Right lung (tissue), 5 donors: ENCODE data around the gene STAT5B. TPM values are rescaled to one million over a fixed set of nuclear protein-coding genes. Genes with fewer than 3 reads are reported as not detected.

ENCODE experiments used
- DNase-seq, 2 donors: peaks; one replicate each; pipeline ENCODE4 v3.0.0-alpha.2; 2013
- polyA plus RNA-seq, 5 donors: library from polyadenylated mRNA; unstranded; fragments of 120-200 nt; gene quantifications; one replicate each; pipeline versions ENCODE4 v1.2.1 to v1.2.3, GENCODE V29; 2013; ENCODE audit warnings: inconsistent platforms in 1 of 5, low replicate concordance in 1 of 5; ENCODE audit not compliant: insufficient read length in 5 of 5, insufficient read depth in 1 of 5

STAT5B gene
- polyA plus RNA-seq, 5 donors, result 49.8 to 60.2 (median 50.4) TPM

- DNase-seq, result no peak
Observed at GRCh38 chr17:42180922-42181850, 95.0 kb downstream of the STAT5B start, which contains the start of gene KCNH4. Gene KCNH4 (minus strand): TSS chr17:42181142. CDS start chr17:42180945, 197 bp downstream.

DNA sequence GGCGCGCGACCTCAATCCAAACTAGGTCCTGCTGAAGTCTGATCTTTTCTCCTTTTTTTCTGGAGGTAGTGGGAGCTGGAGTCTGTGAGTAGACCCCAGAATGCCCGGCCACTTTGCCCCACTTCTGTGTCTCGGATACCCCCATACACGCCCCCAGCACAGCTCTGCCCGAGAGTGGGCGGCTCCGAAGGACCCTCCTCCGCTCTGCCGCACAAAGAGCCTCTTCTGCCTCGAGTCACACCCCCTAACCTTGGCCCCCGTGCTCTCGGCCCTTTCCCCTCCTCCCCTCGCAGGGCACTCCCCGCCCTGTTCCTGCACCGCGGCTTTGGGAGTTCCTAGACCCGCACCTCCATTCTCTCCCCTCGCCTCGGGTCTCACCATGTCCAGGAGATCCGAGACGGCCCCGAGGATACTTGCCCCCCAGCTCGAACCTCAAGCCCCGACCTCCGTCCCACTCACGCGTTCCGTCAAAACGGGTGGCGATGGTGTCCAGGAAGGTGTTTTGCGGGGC is 95.7 kb downstream of the STAT5B start:
- DNase-seq, result no peak

DNA sequence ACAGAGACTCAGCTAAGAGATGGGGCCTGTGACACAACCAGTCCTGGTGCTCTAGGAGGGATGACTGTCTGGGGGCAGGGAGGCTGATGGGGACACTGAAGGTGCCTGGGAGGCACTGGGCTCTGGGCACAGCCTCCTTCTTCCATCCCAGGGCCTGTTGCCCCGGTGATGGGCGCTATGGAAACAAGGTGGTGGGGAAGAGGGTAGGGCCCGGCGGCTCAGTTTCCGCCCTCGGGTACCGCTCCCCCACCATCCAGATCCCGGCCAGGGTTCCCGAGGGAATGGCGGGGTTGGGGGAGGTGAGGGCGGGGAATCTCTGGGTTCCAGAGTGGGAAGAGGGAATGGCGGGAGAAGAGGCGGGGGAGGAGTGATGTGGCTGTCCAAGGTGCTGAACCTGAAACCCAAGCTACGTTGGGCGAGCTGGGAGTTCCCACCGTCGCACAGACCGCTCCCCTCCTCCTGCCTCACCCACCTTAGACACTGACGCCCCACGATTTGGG is 96.2 kb downstream of the STAT5B start:
- DNase-seq, result no peak

GRCh38 chr17:42179335-42179734 is 96.9 kb downstream of the STAT5B start:
- no peak for DNase-seq

- no peak for DNase-seq
Observed at GRCh38 chr17:42178817-42179216, 97.4 kb downstream of the STAT5B start.

GRCh38 chr17:42177684-42178083 is 98.5 kb downstream of the STAT5B start:
- no peak for DNase-seq

- DNase-seq, result no peak
Observed at GRCh38 chr17:42174126-42174783, 101.9 kb downstream of the STAT5B start.

DNA sequence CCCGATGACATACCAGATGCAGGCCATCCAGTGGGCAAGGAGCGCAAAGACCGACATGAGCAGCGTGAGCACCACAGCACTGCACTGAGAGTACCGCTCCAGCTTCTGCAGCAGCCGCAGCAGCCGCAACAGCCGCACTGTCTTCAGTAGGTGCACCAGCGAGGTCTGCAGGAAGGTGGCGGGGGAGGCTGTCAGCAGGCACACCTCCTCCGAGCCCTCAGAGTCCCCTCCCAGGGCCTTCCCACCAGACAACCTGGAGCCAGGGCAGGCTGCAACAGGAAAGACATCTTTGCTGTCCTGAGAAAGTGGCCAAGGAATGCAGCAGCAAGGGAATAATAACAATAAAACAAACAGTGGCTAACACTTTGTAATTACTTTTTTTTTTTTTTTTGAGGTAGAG is 104.4 kb downstream of the STAT5B start:
- DNase-seq, result no peak

DNA sequence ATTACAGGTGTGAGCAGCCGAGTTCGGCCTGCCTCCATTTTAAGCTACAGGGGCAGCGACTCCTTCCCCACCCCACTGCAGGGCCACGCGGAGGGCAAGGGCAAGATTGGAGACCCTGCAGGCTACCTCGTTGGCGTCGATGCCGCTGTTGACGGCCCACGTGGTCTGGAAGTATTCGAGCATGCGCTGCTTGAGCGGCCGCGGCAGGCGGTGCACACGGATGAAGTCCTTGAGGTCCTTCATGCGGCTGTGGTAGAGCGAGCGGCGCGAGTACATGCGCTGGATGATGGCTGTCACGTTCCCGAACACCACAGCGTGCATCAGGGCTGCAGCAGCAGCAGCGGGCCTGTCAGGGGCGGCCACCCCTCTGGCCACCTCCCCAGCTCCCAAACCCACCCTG is 106.8 kb downstream of the STAT5B start:
- DNase-seq, result no peak

DNA sequence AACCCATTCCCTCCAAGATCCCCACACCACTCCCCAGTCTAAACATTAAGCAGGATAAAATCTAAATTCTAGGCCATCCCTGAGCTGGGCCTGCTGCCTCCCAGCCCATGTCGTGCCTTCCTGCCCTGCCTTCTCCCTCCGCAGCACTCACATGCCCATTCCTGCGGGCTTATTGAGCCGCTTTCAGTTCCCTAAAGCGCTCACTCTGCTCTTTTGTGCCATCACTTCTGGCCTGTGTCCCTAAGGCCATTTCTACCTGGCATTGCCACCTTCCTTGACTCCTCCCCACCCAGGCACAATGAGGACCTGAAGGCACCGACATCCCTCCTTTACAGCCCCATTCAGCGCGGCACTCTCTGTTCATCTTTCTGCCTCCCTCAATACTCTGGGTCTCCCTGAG is 108.4 kb downstream of the STAT5B start:
- no peak for DNase-seq

DNA sequence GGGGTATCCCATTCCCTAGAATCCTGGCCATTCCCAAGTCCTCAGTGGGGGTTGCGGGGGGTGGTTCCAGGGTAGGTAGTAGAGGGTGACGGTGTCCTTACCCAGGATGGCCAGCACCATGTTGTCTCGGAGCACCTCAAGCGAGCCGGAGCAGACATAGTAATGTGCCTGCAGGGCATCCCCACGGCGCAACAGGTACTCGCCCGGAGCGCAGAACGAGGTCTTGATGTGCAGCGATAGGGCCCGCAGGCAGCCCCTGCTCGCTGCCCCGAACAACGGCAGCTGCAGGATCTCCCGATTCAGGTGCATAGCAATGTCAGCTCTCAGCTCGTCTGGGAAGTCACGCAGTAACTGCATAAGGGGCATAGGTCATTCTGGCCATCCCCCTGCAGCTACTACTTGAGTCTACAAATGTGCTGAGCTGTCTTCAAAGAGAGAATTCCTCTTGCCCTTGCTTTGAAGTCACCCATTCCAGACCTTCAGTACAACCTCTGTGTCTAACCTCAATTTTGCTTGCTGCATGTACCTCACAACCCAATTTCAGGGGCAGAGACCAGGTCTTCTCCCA is 109.9 kb downstream of the STAT5B start:
- DNase-seq, result no peak

DNA sequence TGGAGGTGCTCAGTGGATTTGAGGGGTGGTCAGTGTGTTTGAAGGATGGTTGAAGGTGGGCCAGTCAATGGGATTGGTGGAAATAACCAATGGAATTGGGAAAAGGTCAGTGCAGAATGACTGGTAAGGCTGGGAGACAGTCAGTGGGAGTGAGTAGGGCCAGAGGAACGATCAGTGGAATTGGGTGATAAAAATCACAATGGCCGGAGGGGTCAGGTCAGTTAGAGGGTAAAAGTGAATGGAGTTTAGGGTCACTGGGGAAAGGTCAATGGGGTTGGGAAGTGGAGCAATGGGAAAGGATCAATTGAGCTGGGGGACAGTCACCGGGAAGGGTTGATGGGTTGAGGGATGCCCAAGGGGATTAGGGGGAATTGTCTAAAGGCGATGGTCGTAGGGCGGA is 110.4 kb downstream of the STAT5B start:
- DNase-seq, result no peak

DNA sequence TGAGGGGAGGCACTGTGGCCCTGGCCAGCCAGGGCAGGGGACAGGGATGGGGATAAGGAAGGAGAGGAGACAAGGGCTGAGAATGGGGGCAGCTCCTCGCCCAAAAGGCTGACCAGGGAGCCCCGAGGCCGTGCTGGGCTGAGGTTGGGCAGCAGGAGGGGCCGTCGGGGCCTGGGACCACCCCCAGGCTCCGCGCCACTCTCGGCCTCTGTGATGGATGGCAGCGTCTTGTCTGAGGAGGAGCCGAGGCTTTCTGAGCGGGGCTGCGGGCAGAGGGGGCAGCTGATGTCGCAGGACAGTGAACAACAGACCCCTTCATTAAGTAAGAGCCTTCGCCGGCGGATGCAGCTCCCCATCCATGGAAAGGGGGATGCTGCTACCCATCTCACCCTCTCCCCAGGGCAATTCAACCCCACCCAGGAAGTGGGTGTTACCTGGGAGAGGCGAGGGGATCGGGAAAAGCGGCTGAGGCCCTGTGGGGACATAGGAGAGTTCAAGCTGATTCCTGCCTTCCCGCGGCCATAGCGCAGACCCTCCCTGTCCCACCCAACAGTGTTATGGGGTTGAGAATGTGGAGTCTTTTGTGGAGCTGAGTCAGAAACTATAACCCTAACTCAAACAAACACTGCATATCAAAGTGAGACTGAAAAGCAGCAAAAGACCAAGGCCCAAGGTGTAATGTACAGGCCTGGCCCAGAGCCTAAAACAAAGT is 112.3 kb downstream of the STAT5B start:
- no peak for DNase-seq

DNA sequence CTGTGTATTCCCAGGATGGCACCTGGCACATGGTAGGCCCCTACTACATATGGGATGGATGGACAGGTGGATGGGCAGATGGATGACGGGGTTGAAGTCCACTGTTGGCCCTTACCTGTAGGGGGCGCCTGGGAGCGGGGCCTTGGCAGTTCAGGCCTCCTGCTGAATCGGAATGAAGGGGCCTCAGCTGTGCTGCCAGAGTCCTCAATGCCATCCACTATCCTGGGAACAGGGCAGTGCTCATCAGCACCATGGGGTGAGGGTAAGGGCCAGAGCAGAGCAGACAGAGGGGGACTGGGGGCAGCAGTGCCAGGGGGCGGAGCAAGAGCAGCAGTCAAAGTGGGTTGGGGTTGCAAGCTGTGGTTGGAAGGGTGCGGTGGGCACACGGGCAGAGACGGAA is 113.1 kb downstream of the STAT5B start:
- DNase-seq, result no peak

DNA sequence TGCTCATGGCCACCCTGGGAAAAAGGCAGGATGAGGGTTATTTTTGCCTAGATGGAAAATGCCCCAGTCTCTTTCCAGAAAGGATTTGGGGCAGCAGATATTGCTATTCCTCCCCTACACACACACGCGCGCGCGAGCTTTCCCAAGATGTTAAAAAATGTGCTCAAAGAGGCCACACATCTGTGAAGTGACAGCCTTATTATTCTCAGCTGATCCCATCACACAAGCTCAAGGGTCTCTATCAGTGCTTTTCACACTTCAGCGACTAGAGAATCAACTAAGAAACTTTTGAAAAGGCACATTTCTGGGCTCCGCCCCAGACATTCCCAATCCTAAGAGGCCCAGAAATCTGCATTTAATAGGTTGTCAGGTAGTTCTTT is 115.7 kb downstream of the STAT5B start:
- peak in 1 of 2 donors; percentile 50 for DNase-seq

DNA sequence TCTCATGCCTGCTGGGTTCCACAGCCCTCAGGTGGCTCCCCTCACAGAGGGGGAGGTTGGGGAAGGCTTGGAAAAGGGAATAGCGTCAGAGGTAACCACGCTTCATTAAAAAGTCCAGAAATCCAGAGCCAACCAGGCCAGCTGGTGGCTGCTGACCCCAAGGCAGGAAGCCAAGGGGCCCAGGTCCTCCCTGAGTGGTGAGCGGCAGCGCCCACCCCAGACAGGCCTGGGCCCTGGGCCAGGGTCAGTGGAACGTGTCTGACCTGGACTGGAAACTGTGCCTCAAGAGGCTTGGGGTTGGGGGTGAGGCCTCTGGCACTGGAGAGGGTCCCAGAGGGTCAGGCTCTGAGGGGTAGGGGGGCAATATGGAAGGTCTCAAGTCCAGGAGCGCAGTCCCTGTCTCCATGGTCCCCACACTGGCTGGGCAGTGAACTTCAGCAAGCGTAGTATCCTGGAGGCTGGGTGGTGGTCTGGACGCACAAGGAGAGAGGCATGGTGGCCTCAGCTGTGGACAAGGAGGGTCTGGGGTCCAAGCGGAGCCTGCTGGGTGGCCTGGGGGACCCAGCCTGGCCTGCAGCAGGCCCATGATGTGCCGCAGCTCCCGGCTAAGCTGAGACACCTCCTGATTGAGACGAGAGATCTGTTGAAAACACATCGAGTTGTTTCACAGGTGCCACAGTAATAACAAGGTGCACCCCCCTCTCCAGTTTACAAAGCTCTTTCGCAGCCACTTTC is 116.2 kb downstream of the STAT5B start:
- DNase-seq, result no peak

GRCh38 chr17:42155614-42156045 is 120.6 kb downstream of the STAT5B start:
- no peak for DNase-seq

DNA sequence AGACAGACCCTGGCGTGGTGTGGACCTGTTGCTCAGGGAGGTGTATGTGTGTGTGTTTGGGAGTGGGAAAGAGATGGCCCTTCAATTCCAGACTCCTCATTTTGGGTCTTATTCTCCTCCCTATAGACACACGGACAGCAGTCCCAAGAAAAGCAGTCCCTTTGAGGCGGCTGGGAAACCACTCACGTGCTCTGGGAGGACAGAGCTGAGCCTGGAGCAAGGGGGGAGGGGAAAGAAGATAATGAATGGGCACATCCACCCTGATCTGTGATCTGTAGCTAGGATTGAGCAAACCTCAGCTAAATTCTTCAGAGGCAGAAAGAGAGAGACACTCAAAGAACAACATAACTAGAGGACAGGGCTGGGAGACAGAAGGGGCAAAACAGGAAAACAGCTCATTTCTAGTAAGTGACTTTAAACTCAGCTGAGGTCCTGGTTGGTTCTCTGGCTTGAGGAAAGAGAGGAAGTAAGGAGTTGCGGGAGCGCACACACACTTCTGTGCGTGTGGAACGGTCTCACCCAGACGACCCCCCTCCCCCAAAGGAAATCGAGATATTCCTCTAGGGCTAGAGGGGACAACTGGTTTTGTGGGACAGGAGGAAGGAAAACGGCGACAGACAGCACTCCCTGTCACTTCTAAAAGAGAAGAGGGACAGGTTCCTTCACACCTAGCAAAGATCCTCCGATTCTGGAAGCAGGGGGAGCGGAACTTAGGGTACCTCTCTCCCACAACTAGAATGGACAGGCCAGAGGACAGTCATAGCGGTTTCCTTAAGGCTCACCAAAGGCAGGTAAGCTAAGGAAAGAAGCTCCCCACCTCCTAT is 122.1 kb downstream of the STAT5B start:
- DNase-seq, result no peak
